ENCODE measurements around the gene PRDM2.

DNA sequence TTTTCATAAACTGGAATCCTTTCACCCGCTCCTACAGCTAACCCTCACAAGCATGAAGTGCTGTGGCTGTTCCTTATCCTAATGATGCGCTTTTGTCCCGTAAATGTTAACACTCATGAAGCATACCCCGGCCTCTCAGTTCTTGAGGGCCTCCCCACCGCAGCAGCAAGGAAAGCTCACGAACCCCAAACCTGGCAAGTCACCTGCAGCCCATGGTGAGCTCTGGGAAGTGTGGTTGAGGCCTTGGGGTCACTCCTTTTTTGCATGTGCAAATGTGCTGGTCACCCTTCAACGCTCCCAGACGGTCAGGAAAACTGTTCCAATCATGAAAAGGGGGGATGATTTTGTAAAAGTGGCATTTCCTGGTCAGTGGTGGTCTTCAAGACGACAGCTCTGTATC, 124.6 kb downstream of the PRDM2 start:
- TF ChIP-seq, protein P1, sequence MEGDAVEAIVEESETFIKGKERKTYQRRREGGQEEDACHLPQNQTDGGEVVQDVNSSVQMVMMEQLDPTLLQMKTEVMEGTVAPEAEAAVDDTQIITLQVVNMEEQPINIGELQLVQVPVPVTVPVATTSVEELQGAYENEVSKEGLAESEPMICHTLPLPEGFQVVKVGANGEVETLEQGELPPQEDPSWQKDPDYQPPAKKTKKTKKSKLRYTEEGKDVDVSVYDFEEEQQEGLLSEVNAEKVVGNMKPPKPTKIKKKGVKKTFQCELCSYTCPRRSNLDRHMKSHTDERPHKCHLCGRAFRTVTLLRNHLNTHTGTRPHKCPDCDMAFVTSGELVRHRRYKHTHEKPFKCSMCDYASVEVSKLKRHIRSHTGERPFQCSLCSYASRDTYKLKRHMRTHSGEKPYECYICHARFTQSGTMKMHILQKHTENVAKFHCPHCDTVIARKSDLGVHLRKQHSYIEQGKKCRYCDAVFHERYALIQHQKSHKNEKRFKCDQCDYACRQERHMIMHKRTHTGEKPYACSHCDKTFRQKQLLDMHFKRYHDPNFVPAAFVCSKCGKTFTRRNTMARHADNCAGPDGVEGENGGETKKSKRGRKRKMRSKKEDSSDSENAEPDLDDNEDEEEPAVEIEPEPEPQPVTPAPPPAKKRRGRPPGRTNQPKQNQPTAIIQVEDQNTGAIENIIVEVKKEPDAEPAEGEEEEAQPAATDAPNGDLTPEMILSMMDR (IDR thresholded peaks at IDR 0.05): no peak
- no peak for TF ChIP-seq POLR2A (IDR thresholded peaks at IDR 0.05)
- TF ChIP-seq POLR2AphosphoS5 (IDR thresholded peaks at IDR 0.05): no peak

Data from suprapubic skin (tissue), 4 donors.